Activated naive CD4-positive, alpha-beta T cell treated with anti-CD3 and anti-CD28 coated beads for 36 hours (primary cell): ENCODE results near the gene LMNA. TPM values are rescaled to one million over a fixed set of nuclear protein-coding genes. Genes with fewer than 3 reads are reported as not detected.

ENCODE experiments used
- CTCF ChIA-PET: fragments of 350-600 bp; sonication (Branson Sonifier 250); formaldehyde crosslinking; loops from one replicate; lab custom pipeline; 2021; ENCODE audit warnings: antibody characterized with exemption; lab: Charles Lee
- DNase-seq: peaks from one replicate; pipeline ENCODE4 v3.0.0-alpha.2; 2020
- H3K27ac Mint-ChIP-seq: one replicate; pipeline ENCODE4 v1.8.0; 2021; ENCODE audit warnings: mild to moderate bottlenecking, mixed read lengths
- H3K27me3 Mint-ChIP-seq: one replicate; pipeline ENCODE4 v1.8.0; 2021; ENCODE audit warnings: low read depth, mixed read lengths
- H3K36me3 Mint-ChIP-seq: one replicate; pipeline ENCODE4 v1.8.0; 2021; ENCODE audit warnings: low read depth, mixed read lengths
- H3K4me1 Mint-ChIP-seq: one replicate; pipeline ENCODE4 v1.8.0; 2021; ENCODE audit warnings: low read depth, mixed read lengths
- H3K4me3 Mint-ChIP-seq: one replicate; pipeline ENCODE4 v1.8.0; 2021; ENCODE audit warnings: mild to moderate bottlenecking, moderate library complexity, mixed read lengths
- H3K9me3 Mint-ChIP-seq: one replicate; pipeline ENCODE4 v1.8.0; 2021; ENCODE audit warnings: mixed read lengths
- intact Hi-C: fragments of 100-400 bp; cut with micrococcal nuclease; formaldehyde crosslinking; loops from one replicate; pipeline ENCODE4 v1.15.1; 2023
- total RNA-seq, 2 experiments: library from RNA; stranded (reverse); gene quantifications; one replicate each; pipeline ENCODE4 v1.2.3, GENCODE V29; 2021

The LMNA gene
- total RNA-seq, 2 experiments from 2014 or later: 62.1 to 62.6 TPM

GRCh38 chr1:156083800-156084790 lies 30.4 kb upstream of the LMNA start:
- Mint-ChIP-seq H3K27me3 (peaks cover 27% of the 10 kb centered on the region), H3K27ac (no peak overlapping the region), H3K4me3 (no peak overlapping the region), H3K9me3 (no peaks in the 10 kb centered on the region), H3K4me1 (peaks cover 5% of the 10 kb centered on the region), H3K36me3 (no peaks in the 10 kb centered on the region)
- CTCF ChIA-PET: interaction anchor here (1.0 to 3.5 kb wide), 4 partner anchors 13 to 140 kb away, joined by 3 to 28 read pairs (median 4); no protein-coding TSS in a partner anchor
- intact Hi-C loops: no loop called here
- DNase-seq: no peak

GRCh38 chr1:156086256-156086662 lies 28.3 kb upstream of the LMNA start:
- no peak overlapping the region for H3K27ac Mint-ChIP-seq

GRCh38 chr1:156089704-156090103 lies 24.8 kb upstream of the LMNA start:
- H3K4me3 Mint-ChIP-seq: no peak overlapping the region
- H3K27ac Mint-ChIP-seq: no peak overlapping the region
- no peaks in the 10 kb centered on the region for H3K36me3 Mint-ChIP-seq
- no peaks in the 10 kb centered on the region for H3K9me3 Mint-ChIP-seq
- intact Hi-C loops: loop anchor here (1.0 to 2.0 kb wide), 4 partner anchors 41 to 229 kb away; no protein-coding TSS in a partner anchor
- CTCF ChIA-PET: interaction anchor here (0.6 to 16.2 kb wide), 7 partner anchors 17 to 367 kb away, joined by 3 to 737 read pairs (median 7); partner anchors contain the start of gene LMNA
- H3K4me1 Mint-ChIP-seq: no peaks in the 10 kb centered on the region
- no peak for DNase-seq
- H3K27me3 Mint-ChIP-seq: peaks cover 19% of the 10 kb centered on the region

More at GRCh38 chr1:156086256-156086662, 28.3 kb upstream of the LMNA start:
- intact Hi-C loops: no loop called here
- H3K36me3 Mint-ChIP-seq: no peaks in the 10 kb centered on the region
- peaks cover 5% of the 10 kb centered on the region for H3K4me1 Mint-ChIP-seq
- peaks cover 26% of the 10 kb centered on the region for H3K27me3 Mint-ChIP-seq
- no peak for DNase-seq
- H3K4me3 Mint-ChIP-seq: no peak overlapping the region
- CTCF ChIA-PET: interaction anchor here (0.6 to 16.2 kb wide), 2 partner anchors 43 to 916 kb away, joined by 4 to 737 read pairs; no protein-coding TSS in a partner anchor
- no peaks in the 10 kb centered on the region for H3K9me3 Mint-ChIP-seq

GRCh38 chr1:156090138-156090839 lies 24.2 kb upstream of the LMNA start:
- CTCF ChIA-PET: interaction anchor here (0.7 to 16.2 kb wide), 14 partner anchors 14 to 142 kb away, joined by 3 to 737 read pairs (median 6); partner anchors contain the start of gene LMNA
- Mint-ChIP-seq H3K4me1 (peaks cover 4% of the 10 kb centered on the region), H3K36me3 (no peaks in the 10 kb centered on the region), H3K27me3 (peaks cover 19% of the 10 kb centered on the region), H3K27ac (no peak overlapping the region), H3K9me3 (no peaks in the 10 kb centered on the region), H3K4me3 (no peak overlapping the region)
- DNase-seq: no peak
- intact Hi-C loops: loop anchor here (1.0 to 2.0 kb wide), 4 partner anchors 40 to 229 kb away; no protein-coding TSS in a partner anchor

GRCh38 chr1:156090840-156091188 lies 23.7 kb upstream of the LMNA start:
- CTCF ChIA-PET: interaction anchor here (0.6 to 16.2 kb wide), 16 partner anchors 8 to 180 kb away, joined by 3 to 737 read pairs (median 4); partner anchors contain the start of genes LMNA, MEX3A and RAB25
- Mint-ChIP-seq H3K9me3 (no peaks in the 10 kb centered on the region), H3K4me3 (no peak overlapping the region), H3K27me3 (peaks cover 19% of the 10 kb centered on the region), H3K4me1 (peaks cover 8% of the 10 kb centered on the region), H3K27ac (no peak overlapping the region), H3K36me3 (no peaks in the 10 kb centered on the region)
- intact Hi-C loops: loop anchor here (1.0 to 2.0 kb wide), 4 partner anchors 39 to 228 kb away; no protein-coding TSS in a partner anchor
- peak; percentile 95 for DNase-seq

- no peak overlapping the region for H3K27ac Mint-ChIP-seq
- CTCF ChIA-PET: interaction anchor here (0.6 to 16.2 kb wide), 9 partner anchors 9 to 193 kb away, joined by 3 to 737 read pairs (median 7); partner anchors contain the start of genes MEX3A and TMEM79
- H3K4me1 Mint-ChIP-seq: peaks cover 15% of the 10 kb centered on the region
- no peak for DNase-seq
- H3K9me3 Mint-ChIP-seq: no peaks in the 10 kb centered on the region
- no peak overlapping the region for H3K4me3 Mint-ChIP-seq
- intact Hi-C loops: loop anchor here (2.0 kb wide), 1 partner anchor 227 kb away; no protein-coding TSS in a partner anchor
- H3K36me3 Mint-ChIP-seq: no peaks in the 10 kb centered on the region
- peaks cover 14% of the 10 kb centered on the region for H3K27me3 Mint-ChIP-seq
These were observed 22.9 kb upstream of the LMNA start for GRCh38 chr1:156091610-156092009.

- peaks cover 11% of the 10 kb centered on the region for H3K27me3 Mint-ChIP-seq
- no peaks in the 10 kb centered on the region for H3K36me3 Mint-ChIP-seq
- no peaks in the 10 kb centered on the region for H3K9me3 Mint-ChIP-seq
- DNase-seq: peak; percentile 81
- CTCF ChIA-PET: interaction anchor here (0.9 to 16.2 kb wide), 17 partner anchors 10 to 240 kb away, joined by 3 to 737 read pairs (median 4); partner anchors contain the start of genes LMNA and MEX3A
- intact Hi-C loops: loop anchor here (1.0 to 5.0 kb wide), 4 partner anchors 34 to 361 kb away; partner anchors contain the start of gene SMG5
- H3K4me3 Mint-ChIP-seq: no peak overlapping the region
- H3K27ac Mint-ChIP-seq: peak overlapping the region; percentile 99
- peaks cover 49% of the 10 kb centered on the region for H3K4me1 Mint-ChIP-seq
These were observed 18.5 kb upstream of the LMNA start for GRCh38 chr1:156095906-156096508.

GRCh38 chr1:156096640-156097391 lies 17.7 kb upstream of the LMNA start:
- CTCF ChIA-PET: interaction anchor here (0.6 to 16.2 kb wide), 21 partner anchors 9 to 239 kb away, joined by 3 to 737 read pairs (median 4); partner anchors contain the start of genes LMNA and MEX3A
- Mint-ChIP-seq H3K9me3 (no peaks in the 10 kb centered on the region), H3K36me3 (no peaks in the 10 kb centered on the region), H3K27ac (peak overlapping the region; percentile 99), H3K4me3 (peak overlapping the region; percentile 40), H3K4me1 (peaks cover 49% of the 10 kb centered on the region), H3K27me3 (peaks cover 11% of the 10 kb centered on the region)
- DNase-seq: peak; percentile 98
- intact Hi-C loops: loop anchor here (1.0 to 5.0 kb wide), 9 partner anchors 9 to 360 kb away; partner anchors contain the start of genes CCT3, LMNA, SMG5 and TSACC

- Mint-ChIP-seq H3K36me3 (no peaks in the 10 kb centered on the region), H3K9me3 (no peaks in the 10 kb centered on the region), H3K4me3 (peak overlapping the region; percentile 40), H3K4me1 (peaks cover 49% of the 10 kb centered on the region), H3K27ac (peak overlapping the region; percentile 99), H3K27me3 (peaks cover 10% of the 10 kb centered on the region)
- peak; percentile 78 for DNase-seq
- CTCF ChIA-PET: interaction anchor here (0.6 to 16.2 kb wide), 15 partner anchors 9 to 239 kb away, joined by 3 to 737 read pairs (median 4); partner anchors contain the start of genes LMNA and MEX3A
- intact Hi-C loops: loop anchor here (1.0 to 5.0 kb wide), 7 partner anchors 9 to 360 kb away; partner anchors contain the start of genes CCT3, LMNA, SMG5 and TSACC
These were observed 16.9 kb upstream of the LMNA start for GRCh38 chr1:156097499-156098178.

- CTCF ChIA-PET: interaction anchor here (1.1 to 16.2 kb wide), 3 partner anchors 15 to 43 kb away, joined by 3 to 737 read pairs (median 34); partner anchors contain the start of gene LMNA
- intact Hi-C loops: loop anchor here (5.0 kb wide), 1 partner anchor 359 kb away; no protein-coding TSS in a partner anchor
- H3K9me3 Mint-ChIP-seq: no peaks in the 10 kb centered on the region
- H3K27me3 Mint-ChIP-seq: peaks cover 12% of the 10 kb centered on the region
- DNase-seq: no peak
- H3K36me3 Mint-ChIP-seq: no peaks in the 10 kb centered on the region
- H3K4me1 Mint-ChIP-seq: peaks cover 60% of the 10 kb centered on the region
- no peak overlapping the region for H3K4me3 Mint-ChIP-seq
- H3K27ac Mint-ChIP-seq: peak overlapping the region; percentile 28
These were observed 15.7 kb upstream of the LMNA start for GRCh38 chr1:156098784-156099183.
